ENCODE results near the gene MGST2.

The MGST2 gene

GRCh38 chr4:139744232-139744631 is 78.6 kb downstream of the MGST2 start:
- DNase-seq, result no peak

GRCh38 chr4:139745111-139745639 is 79.6 kb downstream of the MGST2 start:
- no peak for DNase-seq

GRCh38 chr4:139746431-139747171 is 81.0 kb downstream of the MGST2 start:
- no peak for DNase-seq

DNA sequence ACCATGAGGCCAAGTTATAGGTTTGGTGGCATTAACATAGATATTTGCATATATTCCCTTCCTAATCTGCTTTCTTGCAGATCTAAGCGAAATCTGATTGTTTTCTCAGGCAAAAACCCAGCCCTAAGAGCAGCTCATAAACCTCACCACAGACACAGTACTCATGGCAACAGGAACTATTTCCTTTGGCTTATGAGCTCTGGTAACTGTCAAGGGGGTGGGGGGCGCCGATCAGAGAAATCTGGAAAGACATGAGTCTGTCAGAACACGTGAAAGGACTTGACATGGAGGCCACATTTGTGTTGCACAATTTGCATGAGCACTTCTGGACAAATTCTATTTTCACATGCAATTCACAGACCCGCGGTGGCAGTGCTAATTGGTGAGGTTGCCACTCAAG is 83.7 kb downstream of the MGST2 start:
- DNase-seq, result no peak

GRCh38 chr4:139749835-139750498 is 84.3 kb downstream of the MGST2 start:
- no peak for DNase-seq

DNA sequence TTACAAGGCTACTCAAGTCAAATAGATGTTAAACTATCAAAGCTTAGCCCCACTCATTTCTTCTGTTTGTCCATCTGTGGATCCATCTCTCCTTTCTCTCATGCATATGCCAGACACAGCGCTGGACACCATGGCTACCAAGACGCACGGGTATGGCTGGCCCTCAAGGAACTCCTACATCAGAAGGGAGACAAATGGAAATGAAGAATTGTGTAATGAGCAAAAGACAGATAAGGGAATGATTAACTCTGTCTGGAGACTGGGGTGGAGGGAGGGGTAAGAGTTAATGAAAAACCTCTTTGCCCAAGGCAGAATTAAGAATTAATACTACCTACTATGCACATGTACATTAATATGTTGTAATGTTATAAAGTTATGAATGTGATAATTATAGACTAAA is 88.1 kb downstream of the MGST2 start:
- no peak for DNase-seq

All from effector CD4-positive, alpha-beta T cell (primary cell).